ENCODE data around the gene EML4. TPM values are rescaled to one million over a fixed set of nuclear protein-coding genes. Genes with fewer than 3 reads are reported as not detected.

EML4 gene
- polyA plus RNA-seq, 1 experiment, result 19.1 TPM

DNA sequence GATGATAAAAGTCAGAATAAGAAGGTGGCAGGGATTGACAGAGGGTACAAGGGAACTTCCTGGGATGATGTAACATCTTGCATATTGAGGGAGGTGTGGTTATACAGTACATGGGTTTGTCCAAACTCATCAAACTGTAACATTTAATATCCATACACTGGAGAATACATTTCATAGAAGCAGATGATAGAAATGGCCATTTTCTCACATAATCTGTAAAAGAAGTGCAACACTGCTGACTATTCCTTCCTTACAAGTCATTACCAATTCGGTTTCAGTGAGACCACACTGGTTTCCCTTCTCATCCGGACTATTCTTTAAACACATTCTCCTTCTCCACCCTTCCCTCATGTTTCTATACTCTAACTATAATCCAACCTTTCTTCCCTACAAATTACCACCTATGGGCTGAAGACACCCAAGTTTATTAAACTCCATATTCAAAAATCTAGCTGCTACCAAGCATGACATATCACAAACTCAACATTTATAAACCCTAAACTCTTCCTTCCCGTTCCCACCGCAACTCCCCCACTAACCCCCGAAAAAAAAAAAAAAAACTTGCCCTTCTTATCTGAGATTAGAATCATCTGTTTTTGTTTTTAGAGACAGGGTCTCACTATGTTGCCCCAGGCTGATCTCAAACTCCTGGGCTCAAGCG is 190.3 kb downstream of the EML4 start:
- CTCF ChIA-PET, result interaction anchor here (0.6 to 3.4 kb wide), 5 partner anchors 17 to 264 kb away, joined by 3 to 12 read pairs (median 4); no protein-coding TSS in a partner anchor
- Histone ChIP-seq H3K4me3 (ENCODE audit: low read depth, low read length) (peak overlapping the region; percentile 96), H3K27me3 (ENCODE audit: control insufficient read depth, insufficient read depth, low read length) (no peaks in the 10 kb centered on the region), H3K36me3 (ENCODE audit: control insufficient read depth, insufficient read depth, low read length) (no peaks in the 10 kb centered on the region)
- POLR2A ChIA-PET, result no interaction called here
- TF ChIP-seq, protein P1, sequence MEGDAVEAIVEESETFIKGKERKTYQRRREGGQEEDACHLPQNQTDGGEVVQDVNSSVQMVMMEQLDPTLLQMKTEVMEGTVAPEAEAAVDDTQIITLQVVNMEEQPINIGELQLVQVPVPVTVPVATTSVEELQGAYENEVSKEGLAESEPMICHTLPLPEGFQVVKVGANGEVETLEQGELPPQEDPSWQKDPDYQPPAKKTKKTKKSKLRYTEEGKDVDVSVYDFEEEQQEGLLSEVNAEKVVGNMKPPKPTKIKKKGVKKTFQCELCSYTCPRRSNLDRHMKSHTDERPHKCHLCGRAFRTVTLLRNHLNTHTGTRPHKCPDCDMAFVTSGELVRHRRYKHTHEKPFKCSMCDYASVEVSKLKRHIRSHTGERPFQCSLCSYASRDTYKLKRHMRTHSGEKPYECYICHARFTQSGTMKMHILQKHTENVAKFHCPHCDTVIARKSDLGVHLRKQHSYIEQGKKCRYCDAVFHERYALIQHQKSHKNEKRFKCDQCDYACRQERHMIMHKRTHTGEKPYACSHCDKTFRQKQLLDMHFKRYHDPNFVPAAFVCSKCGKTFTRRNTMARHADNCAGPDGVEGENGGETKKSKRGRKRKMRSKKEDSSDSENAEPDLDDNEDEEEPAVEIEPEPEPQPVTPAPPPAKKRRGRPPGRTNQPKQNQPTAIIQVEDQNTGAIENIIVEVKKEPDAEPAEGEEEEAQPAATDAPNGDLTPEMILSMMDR (IDR thresholded peaks at IDR 0.05; ENCODE audit: insufficient read depth, low read depth, low read length), result no peak
- no peak for DNase-seq (ENCODE audit: low read depth)

- TF ChIP-seq, protein P1 (IDR thresholded peaks at IDR 0.05; ENCODE audit: insufficient read depth, low read depth, low read length), result no peak
- ChIA-PET POLR2A (no interaction called here), CTCF (interaction anchor here (0.6 to 3.4 kb wide), 6 partner anchors 18 to 273 kb away, joined by 3 to 12 read pairs (median 6); no protein-coding TSS in a partner anchor)
Measured at GRCh38 chr2:42359965-42360483, 190.9 kb downstream of the EML4 start.

DNA sequence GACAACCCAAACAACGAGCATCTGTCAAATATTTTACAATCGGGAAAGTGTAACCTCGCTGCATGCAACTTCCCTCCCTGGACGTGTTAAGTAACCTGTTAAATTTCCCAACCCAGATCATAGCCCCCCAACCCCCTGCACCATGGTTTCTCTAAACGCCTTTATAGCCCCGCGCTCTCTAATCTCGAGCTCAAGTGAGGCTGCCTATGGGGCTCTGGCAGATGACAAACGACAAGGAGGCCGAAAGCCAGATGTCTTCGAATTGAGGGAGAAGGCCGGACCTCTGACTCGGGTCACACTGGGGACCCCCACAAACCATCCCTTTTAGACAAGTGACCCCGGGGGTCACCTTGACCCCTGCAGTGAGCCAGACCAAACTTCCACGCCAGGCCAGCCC is 191.3 kb downstream of the EML4 start:
- no peaks in the 10 kb centered on the region for H3K27me3 ChIP-seq (ENCODE audit: control insufficient read depth, insufficient read depth, low read length)
- ChIA-PET CTCF (interaction anchor here (1.4 to 3.4 kb wide), 4 partner anchors 19 to 273 kb away, joined by 4 to 12 read pairs (median 8); no protein-coding TSS in a partner anchor), POLR2A (no interaction called here)
- no peak for DNase-seq (ENCODE audit: low read depth)
- peak overlapping the region; percentile 96 for H3K4me3 ChIP-seq (ENCODE audit: low read depth, low read length)
- no peaks in the 10 kb centered on the region for H3K36me3 ChIP-seq (ENCODE audit: control insufficient read depth, insufficient read depth, low read length)
- TF ChIP-seq, protein P1 (IDR thresholded peaks at IDR 0.05; ENCODE audit: insufficient read depth, low read depth, low read length), result no peak

More at GRCh38 chr2:42359965-42360483, 190.9 kb downstream of the EML4 start:
- no peaks in the 10 kb centered on the region for H3K36me3 ChIP-seq (ENCODE audit: control insufficient read depth, insufficient read depth, low read length)
- no peak for DNase-seq (ENCODE audit: low read depth)
- H3K4me3 ChIP-seq (ENCODE audit: low read depth, low read length), result peak overlapping the region; percentile 96
- no peaks in the 10 kb centered on the region for H3K27me3 ChIP-seq (ENCODE audit: control insufficient read depth, insufficient read depth, low read length)

GRCh38 chr2:42360890-42361727 is 192.0 kb downstream of the EML4 start, which contains the start of gene COX7A2L:
TSS of gene COX7A2L (minus strand) at chr2:42361217. CDS start at chr2:42361161, 56 bp downstream.
- POLR2A ChIA-PET, result no interaction called here
- Histone ChIP-seq H3K4me3 (ENCODE audit: low read depth, low read length) (peak within 1 kb of the TSS; percentile 96), H3K36me3 (ENCODE audit: control insufficient read depth, insufficient read depth, low read length) (no peaks in the 10 kb centered on the region), H3K27me3 (ENCODE audit: control insufficient read depth, insufficient read depth, low read length) (no peaks in the 10 kb centered on the region)
- TF ChIP-seq, protein P1 (IDR thresholded peaks at IDR 0.05; ENCODE audit: insufficient read depth, low read depth, low read length), result peak; percentile 45
- CTCF ChIA-PET, result interaction anchor here (1.4 to 3.4 kb wide), 4 partner anchors 15 to 274 kb away, joined by 3 to 12 read pairs (median 8); no protein-coding TSS in a partner anchor
- peak; percentile 78 for DNase-seq (ENCODE audit: low read depth)

All from BJ (cell line).